ENCODE measurements around the gene USP17L10. TPM values are rescaled to one million over a fixed set of nuclear protein-coding genes. Genes with fewer than 3 reads are reported as not detected.

Gene USP17L10
- not detected in 2 replicates for total RNA-seq

GRCh38 chr4:9210357-9210756 is at the start of gene USP17L10:
TSS of gene USP17L10 (plus strand) at chr4:9210657. CDS start at chr4:9210657, 0 bp downstream.

DNA sequence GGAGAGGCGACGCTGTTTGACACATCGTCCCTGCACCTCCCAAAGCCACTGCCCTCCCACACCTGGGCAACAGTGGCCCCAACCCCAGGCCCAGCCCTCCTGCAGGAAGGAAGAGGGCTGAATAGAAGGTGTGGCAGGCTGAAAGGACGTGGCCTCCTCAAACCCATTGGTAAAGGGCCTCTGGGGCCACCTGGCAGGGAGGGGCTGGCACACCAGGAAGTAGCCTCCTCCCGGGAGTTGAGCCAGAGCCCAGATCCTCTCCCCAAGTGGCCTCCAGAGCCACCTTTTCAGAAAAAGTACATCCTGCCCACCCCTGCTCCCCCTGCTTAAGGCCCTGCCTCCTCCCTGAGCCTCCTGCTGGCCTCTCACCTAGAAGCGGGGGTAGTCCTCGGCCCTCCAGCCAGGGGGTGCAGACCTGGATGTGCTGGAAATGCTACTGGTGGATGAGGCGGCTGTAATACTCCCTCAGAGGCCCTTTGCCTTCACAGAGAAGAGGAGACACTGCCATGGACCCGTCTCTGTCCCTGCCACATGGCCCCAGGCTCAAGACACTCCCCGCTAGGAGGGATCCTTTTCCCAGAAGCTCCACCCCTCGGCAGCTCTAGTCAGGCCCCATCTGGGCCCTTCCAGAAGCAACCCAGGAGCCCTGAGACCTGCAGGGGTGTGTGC is 40.5 kb upstream of the USP17L10 start, which contains the start of gene FAM90A26:
TSS of gene FAM90A26 (plus strand) at position 619 of the 669 bp plus-strand sequence. CDS start 2,764 bp downstream, outside the sequence.

GRCh38 chr4:9215105-9215504 is 4.6 kb downstream of the USP17L10 start, which contains the start of gene USP17L11:
TSS of gene USP17L11 (plus strand) at chr4:9215405. CDS start at chr4:9215405, 0 bp downstream.

DNA sequence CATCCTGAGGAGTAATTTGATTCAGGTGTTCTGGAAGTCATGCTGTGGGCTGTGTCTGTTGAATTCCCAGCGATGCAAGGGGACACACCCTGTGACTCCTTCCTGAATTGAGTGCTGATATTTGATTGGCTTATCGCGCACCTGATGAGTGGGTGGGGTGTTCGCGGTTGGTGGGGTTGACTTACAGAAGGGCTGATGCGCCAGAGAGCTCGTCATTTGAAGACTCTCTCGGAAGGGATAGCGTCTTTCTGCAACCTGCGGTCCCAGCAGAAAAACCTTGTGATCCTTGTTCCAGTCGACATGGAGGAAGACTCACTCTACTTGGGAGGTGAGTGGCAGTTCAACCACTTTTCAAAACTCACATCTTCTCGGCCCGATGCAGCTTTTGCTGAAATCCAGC is 9.4 kb downstream of the USP17L10 start, which contains the start of gene USP17L12:
TSS of gene USP17L12 (plus strand) at position 301 of the 400 bp plus-strand sequence. CDS start at position 301, 0 bp downstream.

GRCh38 chr4:9224596-9224995 is 14.1 kb downstream of the USP17L10 start, which contains the start of gene USP17L13:
TSS of gene USP17L13 (plus strand) at chr4:9224896. CDS start at chr4:9224896, 0 bp downstream.

DNA sequence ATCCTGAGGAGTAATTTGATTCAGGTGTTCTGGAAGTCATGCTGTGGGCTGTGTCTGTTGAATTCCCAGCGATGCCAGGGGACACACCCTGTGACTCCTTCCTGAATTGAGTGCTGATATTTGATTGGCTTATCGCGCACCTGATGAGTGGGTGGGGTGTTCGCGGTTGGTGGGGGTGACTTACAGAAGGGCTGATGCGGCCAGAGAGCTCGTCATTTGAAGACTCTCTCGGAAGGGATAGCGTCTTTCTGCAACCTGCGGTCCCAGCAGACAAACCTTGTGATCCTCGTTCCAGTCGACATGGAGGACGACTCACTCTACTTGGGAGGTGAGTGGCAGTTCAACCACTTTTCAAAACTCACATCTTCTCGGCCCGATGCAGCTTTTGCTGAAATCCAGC is 23.6 kb downstream of the USP17L10 start, which contains the start of gene USP17L15:
TSS of gene USP17L15 (plus strand) at position 301 of the 400 bp plus-strand sequence. CDS start at position 301, 0 bp downstream.

GRCh38 chr4:9243579-9243978 is 33.1 kb downstream of the USP17L10 start, which contains the start of gene USP17L17:
TSS of gene USP17L17 (plus strand) at chr4:9243879. CDS start at chr4:9243879, 0 bp downstream.

GRCh38 chr4:9247953-9248680 is 37.7 kb downstream of the USP17L10 start, which contains the start of gene USP17L18:
TSS of gene USP17L18 (plus strand) at chr4:9248630. CDS start at chr4:9248630, 0 bp downstream.

GRCh38 chr4:9253078-9253477 is 42.6 kb downstream of the USP17L10 start, which contains the start of gene USP17L19:
TSS of gene USP17L19 (plus strand) at chr4:9253378. CDS start at chr4:9253378, 0 bp downstream.

GRCh38 chr4:9257824-9258223 is 47.4 kb downstream of the USP17L10 start, which contains the start of gene USP17L20:
TSS of gene USP17L20 (plus strand) at chr4:9258124. CDS start at chr4:9258124, 0 bp downstream.

Other genes starting within 250 kb of the USP17L10 start
- not detected in 2 replicates for gene FAM90A26, start 40.2 kb upstream of the USP17L10 start, total RNA-seq
- under 0.01 TPM in 1 of 2 replicates, not detected in the other for gene USP17L11, start 4.7 kb downstream of the USP17L10 start, total RNA-seq
- gene USP17L12, start 9.5 kb downstream of the USP17L10 start, total RNA-seq, result not detected in 2 replicates
- gene USP17L13, start 14.2 kb downstream of the USP17L10 start, total RNA-seq, result not detected in 2 replicates
- not detected in 2 replicates for gene USP17L15, start 23.7 kb downstream of the USP17L10 start, total RNA-seq
- not detected in 2 replicates for gene USP17L17, start 33.2 kb downstream of the USP17L10 start, total RNA-seq
- not detected in 2 replicates for gene USP17L18, start 38.0 kb downstream of the USP17L10 start, total RNA-seq
- gene USP17L19, start 42.7 kb downstream of the USP17L10 start, total RNA-seq, result not detected in 2 replicates
- not detected in 2 replicates for gene USP17L20, start 47.5 kb downstream of the USP17L10 start, total RNA-seq
- gene USP17L21, start 52.2 kb downstream of the USP17L10 start, total RNA-seq, result not detected in 2 replicates
- gene USP17L22, start 57.0 kb downstream of the USP17L10 start, total RNA-seq, result not detected in 2 replicates
- not detected in 2 replicates for gene USP17L24, start 114.5 kb downstream of the USP17L10 start, total RNA-seq
- gene USP17L25, start 119.3 kb downstream of the USP17L10 start, total RNA-seq, result not detected in 2 replicates
- not detected in 2 replicates for gene USP17L26, start 124.0 kb downstream of the USP17L10 start, total RNA-seq
- not detected in 2 replicates for gene USP17L5, start 128.7 kb downstream of the USP17L10 start, total RNA-seq
- not detected in 2 replicates for gene USP17L27, start 133.5 kb downstream of the USP17L10 start, total RNA-seq
- gene USP17L28, start 138.2 kb downstream of the USP17L10 start, total RNA-seq, result not detected in 2 replicates
- not detected in 2 replicates for gene USP17L29, start 143.0 kb downstream of the USP17L10 start, total RNA-seq
- not detected in 2 replicates for gene USP17L30, start 152.5 kb downstream of the USP17L10 start, total RNA-seq
- gene DEFB131A, start 233.8 kb downstream of the USP17L10 start, total RNA-seq, result not detected in 2 replicates

Data from smooth muscle cell of bladder (primary cell).